ENCODE measurements around the gene ENOX1. TPM values are rescaled to one million over a fixed set of nuclear protein-coding genes. Genes with fewer than 3 reads are reported as not detected.
A peak's percentile ranks its signal among the peaks of the same experiment; 100 is the strongest.

ENOX1 gene
- total and polyA plus RNA-seq, 2 of the 13 experiments (the other 11 are each of a cell fraction or from before 2014, with no cell fraction given): not detected

GRCh38 chr13:43698009-43698408 is 88.8 kb downstream of the ENOX1 start:
- DNase-seq (ENCODE audit: low spot score) (no peak), FAIRE-seq (no peak), ATAC-seq (no peak)
- Histone ChIP-seq H3K27me3 (ENCODE audit: control insufficient read depth in 1 of 2, insufficient read depth in 2 of 2, low read length in 2 of 2) (no peaks in the 10 kb centered on the region; a peak in 1 of 5 replicates), H3K36me3 (replicated peaks in 1 of 2; ENCODE audit: control insufficient read depth in 1 of 2, insufficient read depth in 2 of 2, low read length in 2 of 2) (no peaks in the 10 kb centered on the region), H3K4me1 (ENCODE audit: insufficient read depth, low read length) (no peaks in the 10 kb centered on the region), H3K9ac (ENCODE audit: insufficient read depth, low read depth, low read length) (no peak overlapping the region), H3K4me3 (replicated peaks in 1 of 3; ENCODE audit: insufficient read depth in 1 of 3, low read depth in 2 of 3, low read length in 3 of 3) (no peak overlapping the region), H3K4me2 (ENCODE audit: low read depth, low read length) (no peak overlapping the region), H3K79me2 (ENCODE audit: insufficient read depth, low read length) (no peaks in the 10 kb centered on the region), H4K20me1 (ENCODE audit: insufficient read depth, low read length) (no peaks in the 10 kb centered on the region), H2AFZ (ENCODE audit: low read length) (no peak overlapping the region), H3K27ac (ENCODE audit: extremely low read length, insufficient read depth, low read length) (no peak overlapping the region), H3K9me3 (ENCODE audit: low read length) (no peaks in the 10 kb centered on the region)
- intact Hi-C loops (cut with micrococcal nuclease; ENCODE audit: unreplicated experiment): no loop called here
- ChIA-PET POLR2A (no interaction called here), CTCF (ENCODE audit: low intra/inter-chr PET ratio, low total read pairs) (no interaction called here)
- TF ChIP-seq CREB1 (IDR thresholded peaks at IDR 0.05) (0 out of 2 replicates have a peak, but pooled peaks have one; percentile 21), CREB1 (CRISPR knock-in tag; IDR thresholded peaks at IDR 0.05) (no peak), SMAD3 (CRISPR knock-in tag; IDR thresholded peaks at IDR 0.05) (no peak), ZSCAN22 (CRISPR knock-in tag; IDR thresholded peaks at IDR 0.05) (no peak), KMT2B (CRISPR knock-in tag; IDR thresholded peaks at IDR 0.05) (no peak), AGO2 (optimal IDR thresholded peaks at IDR 0.05; ENCODE audit: low read depth, low read length) (no peak), ZNF101 (CRISPR knock-in tag; IDR thresholded peaks at IDR 0.05; ENCODE audit: borderline replicate concordance, low read depth) (no peak), AKAP8 (CRISPR knock-in tag; IDR thresholded peaks at IDR 0.05) (no peak)
- in situ Hi-C loops (cut with HindIII; ENCODE audit: extremely low pct_ligation_motif_present, low pct_unique_long_range_greater_than_20kb): no loop called here
- WGBS (ENCODE audit: low lambda C conversion rate): 4% methylated on average over 2 of the region's 2 CpGs
- no TSS peak for BruUV-seq (replicated peaks)

DNA sequence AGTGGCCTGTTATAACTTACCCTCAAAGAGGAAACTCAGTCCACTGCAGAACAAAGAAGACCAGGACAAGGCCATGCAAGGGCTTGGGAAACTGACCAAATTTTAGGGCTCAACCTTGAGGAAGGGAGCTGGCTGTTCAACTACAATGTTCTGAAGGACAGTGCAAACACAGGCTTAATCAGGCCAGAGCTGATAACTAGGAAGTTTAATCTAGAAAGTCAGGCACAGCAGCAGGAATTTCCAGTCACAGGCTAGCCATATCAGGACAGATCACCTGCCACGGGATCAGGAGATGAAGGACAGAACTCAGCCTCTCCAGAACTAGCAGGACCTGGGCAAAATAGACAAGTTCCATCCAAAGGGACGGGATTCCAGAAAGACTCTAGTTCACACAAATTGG is 89.4 kb downstream of the ENOX1 start:
- Histone ChIP-seq H3K4me3 (replicated peaks in 1 of 3; ENCODE audit: insufficient read depth in 1 of 3, low read depth in 2 of 3, low read length in 3 of 3) (no peak overlapping the region), H4K20me1 (ENCODE audit: insufficient read depth, low read length) (no peaks in the 10 kb centered on the region), H3K4me1 (ENCODE audit: insufficient read depth, low read length) (no peaks in the 10 kb centered on the region), H3K27ac (ENCODE audit: extremely low read length, insufficient read depth, low read length) (no peak overlapping the region), H3K4me2 (ENCODE audit: low read depth, low read length) (no peak overlapping the region), H3K79me2 (ENCODE audit: insufficient read depth, low read length) (no peaks in the 10 kb centered on the region), H3K36me3 (replicated peaks in 1 of 2; ENCODE audit: control insufficient read depth in 1 of 2, insufficient read depth in 2 of 2, low read length in 2 of 2) (no peaks in the 10 kb centered on the region), H3K9ac (ENCODE audit: insufficient read depth, low read depth, low read length) (no peak overlapping the region), H3K9me3 (ENCODE audit: low read length) (no peaks in the 10 kb centered on the region), H3K27me3 (ENCODE audit: control insufficient read depth in 1 of 2, insufficient read depth in 2 of 2, low read length in 2 of 2) (no peaks in the 10 kb centered on the region; a peak in 1 of 5 replicates), H2AFZ (ENCODE audit: low read length) (no peak overlapping the region)
- 0% methylated on average over 1 of the region's 2 CpGs for WGBS (ENCODE audit: low lambda C conversion rate)
- no peak for FAIRE-seq
- no peak for DNase-seq (ENCODE audit: low spot score)
- ChIA-PET POLR2A (no interaction called here), CTCF (ENCODE audit: low intra/inter-chr PET ratio, low total read pairs) (no interaction called here)
- no TSS peak for BruUV-seq (replicated peaks)
- in situ Hi-C loops (cut with HindIII; ENCODE audit: extremely low pct_ligation_motif_present, low pct_unique_long_range_greater_than_20kb) (no loop called here), intact Hi-C loops (cut with micrococcal nuclease; ENCODE audit: unreplicated experiment) (no loop called here)
- ATAC-seq: no peak
- TF ChIP-seq ZNF24 (IDR thresholded peaks at IDR 0.05) (no peak), ZNF547 (CRISPR knock-in tag; IDR thresholded peaks at IDR 0.05) (no peak), TIGD3 (CRISPR knock-in tag; IDR thresholded peaks at IDR 0.05; ENCODE audit: borderline replicate concordance) (no peak), ZNF605 (CRISPR knock-in tag; IDR thresholded peaks at IDR 0.05) (no peak), HNRNPH1 (optimal IDR thresholded peaks at IDR 0.05; ENCODE audit: low read depth, low read length) (no peak)
- TF ChIP-seq, protein P1, sequence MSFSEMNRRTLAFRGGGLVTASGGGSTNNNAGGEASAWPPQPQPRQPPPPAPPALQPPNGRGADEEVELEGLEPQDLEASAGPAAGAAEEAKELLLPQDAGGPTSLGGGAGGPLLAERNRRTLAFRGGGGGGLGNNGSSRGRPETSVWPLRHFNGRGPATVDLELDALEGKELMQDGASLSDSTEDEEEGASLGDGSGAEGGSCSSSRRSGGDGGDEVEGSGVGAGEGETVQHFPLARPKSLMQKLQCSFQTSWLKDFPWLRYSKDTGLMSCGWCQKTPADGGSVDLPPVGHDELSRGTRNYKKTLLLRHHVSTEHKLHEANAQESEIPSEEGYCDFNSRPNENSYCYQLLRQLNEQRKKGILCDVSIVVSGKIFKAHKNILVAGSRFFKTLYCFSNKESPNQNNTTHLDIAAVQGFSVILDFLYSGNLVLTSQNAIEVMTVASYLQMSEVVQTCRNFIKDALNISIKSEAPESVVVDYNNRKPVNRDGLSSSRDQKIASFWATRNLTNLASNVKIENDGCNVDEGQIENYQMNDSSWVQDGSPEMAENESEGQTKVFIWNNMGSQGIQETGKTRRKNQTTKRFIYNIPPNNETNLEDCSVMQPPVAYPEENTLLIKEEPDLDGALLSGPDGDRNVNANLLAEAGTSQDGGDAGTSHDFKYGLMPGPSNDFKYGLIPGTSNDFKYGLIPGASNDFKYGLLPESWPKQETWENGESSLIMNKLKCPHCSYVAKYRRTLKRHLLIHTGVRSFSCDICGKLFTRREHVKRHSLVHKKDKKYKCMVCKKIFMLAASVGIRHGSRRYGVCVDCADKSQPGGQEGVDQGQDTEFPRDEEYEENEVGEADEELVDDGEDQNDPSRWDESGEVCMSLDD (CRISPR knock-in tag; IDR thresholded peaks at IDR 0.05; ENCODE audit: borderline replicate concordance): no peak
- TF ChIP-seq, protein P2, sequence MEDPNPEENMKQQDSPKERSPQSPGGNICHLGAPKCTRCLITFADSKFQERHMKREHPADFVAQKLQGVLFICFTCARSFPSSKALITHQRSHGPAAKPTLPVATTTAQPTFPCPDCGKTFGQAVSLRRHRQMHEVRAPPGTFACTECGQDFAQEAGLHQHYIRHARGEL (CRISPR knock-in tag; IDR thresholded peaks at IDR 0.05): no peak

Data from HepG2 (cell line).